ENCODE results near the gene HMGB1.

DNA sequence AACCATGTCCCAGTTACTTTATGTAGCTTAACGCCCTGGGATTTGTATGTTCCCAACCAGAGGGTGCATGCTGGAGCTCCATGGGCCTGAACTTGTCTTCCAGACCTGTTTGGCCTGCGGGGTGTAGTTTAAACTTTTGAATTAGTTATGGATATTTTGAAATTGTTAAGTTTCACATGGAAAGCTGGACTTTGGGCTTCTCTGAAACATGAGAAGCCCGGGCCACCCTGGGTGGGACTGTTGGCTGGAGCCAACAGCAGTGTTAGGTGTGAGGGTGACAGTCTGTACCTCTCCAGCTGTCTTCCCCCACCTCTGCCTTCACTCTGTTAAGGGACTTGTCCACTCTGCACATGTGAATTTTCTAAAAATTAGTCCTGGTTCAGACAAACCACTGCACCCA lies 41.8 kb downstream of the HMGB1 start:
- TF ChIP-seq CTCF (IDR thresholded peaks at IDR 0.05) (no peak), POLR2A (IDR thresholded peaks at IDR 0.05) (no peak), POLR2AphosphoS5 (IDR thresholded peaks at IDR 0.05) (no peak)

Measured in stomach (tissue), 4 donors.